HG03469 (cell line): ENCODE measurements around the gene TAGLN2.
A peak's percentile ranks its signal among the peaks of the same experiment; 100 is the strongest.

Experiments
- ATAC-seq: cut with Tn5 transposase; IDR thresholded peaks from one replicate; pipeline ENCODE4 v1.9.1; 2021; ENCODE audit warnings: mild to moderate bottlenecking, moderate library complexity, moderate number of reproducible peaks; ENCODE audit not compliant: unreplicated experiment

Gene TAGLN2

GRCh38 chr1:159923203-159924024 lies 1.9 kb downstream of the TAGLN2 start:
- ATAC-seq, result peak; percentile 23

GRCh38 chr1:159922511-159923202 lies 2.6 kb downstream of the TAGLN2 start:
- ATAC-seq, result no peak

- no peak for ATAC-seq
These were observed 3.4 kb downstream of the TAGLN2 start for GRCh38 chr1:159921700-159922504.

- ATAC-seq, result peak; percentile 28
These were observed 4.1 kb downstream of the TAGLN2 start for GRCh38 chr1:159921251-159921650.

- no peak for ATAC-seq
These were observed 4.7 kb downstream of the TAGLN2 start for GRCh38 chr1:159920651-159921050.

GRCh38 chr1:159920202-159920601 lies 5.1 kb downstream of the TAGLN2 start:
- ATAC-seq, result no peak

- no peak for ATAC-seq
These were observed 6.0 kb downstream of the TAGLN2 start for GRCh38 chr1:159919236-159919865.

- no peak for ATAC-seq
These were observed 6.7 kb downstream of the TAGLN2 start for GRCh38 chr1:159918352-159919200.

GRCh38 chr1:159917533-159918351 lies 7.6 kb downstream of the TAGLN2 start:
- ATAC-seq, result no peak

- no peak for ATAC-seq
These were observed 8.9 kb downstream of the TAGLN2 start for GRCh38 chr1:159916242-159917051.

- ATAC-seq, result no peak
These were observed 9.6 kb downstream of the TAGLN2 start for GRCh38 chr1:159915571-159916241.

- no peak for ATAC-seq
These were observed 10.9 kb downstream of the TAGLN2 start for GRCh38 chr1:159914252-159915018.

- no peak for ATAC-seq
These were observed 11.7 kb downstream of the TAGLN2 start for GRCh38 chr1:159913451-159914192.

GRCh38 chr1:159911326-159912070 lies 13.8 kb downstream of the TAGLN2 start:
- no peak for ATAC-seq

GRCh38 chr1:159908031-159908940 lies 17.0 kb downstream of the TAGLN2 start:
- no peak for ATAC-seq
